ENCODE data around the gene TRPC3.

The TRPC3 gene

GRCh38 chr4:121898150-121898549 lies 53.7 kb downstream of the TRPC3 start:
- Histone ChIP-seq H3K4ac (ENCODE audit: low read depth in 1 of 2, low read length in 2 of 2) (no peak overlapping the region), H3K23ac (ENCODE audit: low read length in 2 of 2) (no peak overlapping the region), H3K14ac (ENCODE audit: low read length in 2 of 2) (no peak overlapping the region), H2AFZ (ENCODE audit: low read depth, low read length) (no peak overlapping the region), H3K18ac (ENCODE audit: low read depth in 1 of 2, low read length in 2 of 2) (no peak overlapping the region), H4K91ac (ENCODE audit: low read length) (no peak overlapping the region), H3K9me3 (ENCODE audit: control insufficient read depth, low read length) (no peaks in the 10 kb centered on the region), H3K27ac (ENCODE audit: low read length, poor library complexity, severe bottlenecking) (no peak overlapping the region), H3K36me3 (ENCODE audit: control insufficient read depth in 1 of 2, insufficient read depth in 2 of 2, low read depth in 1 of 2, low read length in 2 of 2) (no peaks in the 10 kb centered on the region), H4K8ac (ENCODE audit: low read length) (no peak overlapping the region), H2BK120ac (ENCODE audit: low read depth, low read length) (no peak overlapping the region), H3K4me3 (ENCODE audit: insufficient read depth in 1 of 2, low read depth in 1 of 2, low read length in 2 of 2) (no peak overlapping the region), H2AK5ac (ENCODE audit: low read length, severe bottlenecking) (no peak overlapping the region), H3K9ac (ENCODE audit: low read length) (no peak overlapping the region), H3K4me2 (ENCODE audit: low read length, poor library complexity, severe bottlenecking) (no peak overlapping the region), H3K79me1 (replicated peaks; ENCODE audit: low read length, poor library complexity, severe bottlenecking) (no peaks in the 10 kb centered on the region), H2BK12ac (ENCODE audit: low read length in 2 of 2) (no peak overlapping the region), H3K27me3 (ENCODE audit: control insufficient read depth in 1 of 2, insufficient read depth in 1 of 2, low read length in 2 of 2) (no peaks in the 10 kb centered on the region), H2BK5ac (ENCODE audit: low read depth, low read length, poor library complexity, severe bottlenecking) (no peak overlapping the region), H2BK15ac (ENCODE audit: low read depth, poor library complexity, severe bottlenecking) (no peak overlapping the region), H3K4me1 (ENCODE audit: control insufficient read depth, insufficient read depth, low read depth, low read length) (no peaks in the 10 kb centered on the region)
- WGBS: 63% methylated on average over 6 of the region's 6 CpGs
- no peak for DNase-seq

DNA sequence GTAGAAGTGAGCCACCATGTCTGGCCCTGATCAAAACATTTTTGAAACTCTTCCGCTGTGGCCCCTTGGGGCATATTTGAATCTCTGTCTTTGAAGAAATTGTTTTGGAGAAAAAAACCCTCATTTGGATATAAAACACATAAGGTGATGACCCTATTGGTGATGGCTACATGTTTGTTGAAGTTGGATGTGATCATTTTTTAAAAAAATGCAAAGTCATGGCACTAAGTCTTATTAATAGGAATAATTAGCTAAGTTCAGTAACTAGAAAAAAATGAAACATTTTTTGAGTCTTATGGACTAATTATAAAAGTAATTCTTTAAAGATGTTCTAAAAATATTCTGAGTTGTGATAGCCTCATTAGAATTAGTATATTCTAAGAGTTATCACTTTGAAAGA lies 63.7 kb downstream of the TRPC3 start:
- Histone ChIP-seq H3K79me1 (replicated peaks; ENCODE audit: low read length, poor library complexity, severe bottlenecking) (no peaks in the 10 kb centered on the region), H3K4me2 (ENCODE audit: low read length, poor library complexity, severe bottlenecking) (no peak overlapping the region), H3K27ac (ENCODE audit: low read length, poor library complexity, severe bottlenecking) (no peak overlapping the region), H2AK5ac (ENCODE audit: low read length, severe bottlenecking) (no peak overlapping the region), H4K8ac (ENCODE audit: low read length) (no peak overlapping the region), H2BK5ac (ENCODE audit: low read depth, low read length, poor library complexity, severe bottlenecking) (no peak overlapping the region), H3K14ac (ENCODE audit: low read length in 2 of 2) (no peak overlapping the region), H3K18ac (ENCODE audit: low read depth in 1 of 2, low read length in 2 of 2) (no peak overlapping the region), H2BK12ac (ENCODE audit: low read length in 2 of 2) (no peak overlapping the region), H3K23ac (ENCODE audit: low read length in 2 of 2) (no peak overlapping the region), H4K91ac (ENCODE audit: low read length) (no peak overlapping the region), H2BK120ac (ENCODE audit: low read depth, low read length) (no peak overlapping the region), H3K4me1 (ENCODE audit: control insufficient read depth, insufficient read depth, low read depth, low read length) (no peaks in the 10 kb centered on the region), H3K4me3 (ENCODE audit: insufficient read depth in 1 of 2, low read depth in 1 of 2, low read length in 2 of 2) (no peak overlapping the region), H3K27me3 (ENCODE audit: control insufficient read depth in 1 of 2, insufficient read depth in 1 of 2, low read length in 2 of 2) (no peaks in the 10 kb centered on the region), H3K36me3 (ENCODE audit: control insufficient read depth in 1 of 2, insufficient read depth in 2 of 2, low read depth in 1 of 2, low read length in 2 of 2) (no peaks in the 10 kb centered on the region), H2AFZ (ENCODE audit: low read depth, low read length) (no peak overlapping the region), H2BK15ac (ENCODE audit: low read depth, poor library complexity, severe bottlenecking) (no peak overlapping the region), H3K9me3 (ENCODE audit: control insufficient read depth, low read length) (no peaks in the 10 kb centered on the region), H3K4ac (ENCODE audit: low read depth in 1 of 2, low read length in 2 of 2) (no peak overlapping the region), H3K9ac (ENCODE audit: low read length) (no peak overlapping the region)
- DNase-seq: no peak
- whole genome bisulfite sequencing: 100% methylated on average over 1 of the region's 1 CpG

DNA sequence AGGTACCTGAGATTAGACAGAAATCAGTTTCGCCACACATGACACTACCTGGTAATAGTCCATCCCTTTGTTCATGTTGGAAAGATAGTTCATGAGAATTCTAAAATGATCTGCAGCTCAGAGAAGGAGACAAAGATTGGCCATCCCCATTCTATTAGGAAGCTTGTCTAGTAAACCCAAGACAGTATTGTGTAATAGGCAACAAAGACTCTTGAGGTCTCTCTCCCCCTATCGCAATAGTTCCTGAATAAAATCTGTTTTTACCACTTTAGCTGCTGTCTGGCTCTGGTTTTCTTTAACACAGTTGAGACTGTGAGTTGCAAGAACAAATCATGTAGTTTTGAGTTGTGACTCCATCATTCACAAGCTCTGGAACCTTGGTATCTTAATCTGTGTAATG lies 66.7 kb downstream of the TRPC3 start:
- Histone ChIP-seq H3K4me1 (ENCODE audit: control insufficient read depth, insufficient read depth, low read depth, low read length) (no peaks in the 10 kb centered on the region), H3K23ac (ENCODE audit: low read length in 2 of 2) (no peak overlapping the region), H3K4ac (ENCODE audit: low read depth in 1 of 2, low read length in 2 of 2) (no peak overlapping the region), H3K4me3 (ENCODE audit: insufficient read depth in 1 of 2, low read depth in 1 of 2, low read length in 2 of 2) (no peak overlapping the region), H2BK12ac (ENCODE audit: low read length in 2 of 2) (no peak overlapping the region), H2BK5ac (ENCODE audit: low read depth, low read length, poor library complexity, severe bottlenecking) (no peak overlapping the region), H2AFZ (ENCODE audit: low read depth, low read length) (no peak overlapping the region), H3K4me2 (ENCODE audit: low read length, poor library complexity, severe bottlenecking) (no peak overlapping the region), H3K9ac (ENCODE audit: low read length) (no peak overlapping the region), H4K8ac (ENCODE audit: low read length) (no peak overlapping the region), H3K14ac (ENCODE audit: low read length in 2 of 2) (no peak overlapping the region), H3K79me1 (replicated peaks; ENCODE audit: low read length, poor library complexity, severe bottlenecking) (no peaks in the 10 kb centered on the region), H3K36me3 (ENCODE audit: control insufficient read depth in 1 of 2, insufficient read depth in 2 of 2, low read depth in 1 of 2, low read length in 2 of 2) (no peaks in the 10 kb centered on the region), H3K18ac (ENCODE audit: low read depth in 1 of 2, low read length in 2 of 2) (no peak overlapping the region), H4K91ac (ENCODE audit: low read length) (no peak overlapping the region), H3K27me3 (ENCODE audit: control insufficient read depth in 1 of 2, insufficient read depth in 1 of 2, low read length in 2 of 2) (no peaks in the 10 kb centered on the region), H3K27ac (ENCODE audit: low read length, poor library complexity, severe bottlenecking) (no peak overlapping the region), H2AK5ac (ENCODE audit: low read length, severe bottlenecking) (no peak overlapping the region), H2BK120ac (ENCODE audit: low read depth, low read length) (no peak overlapping the region), H3K9me3 (ENCODE audit: control insufficient read depth, low read length) (no peaks in the 10 kb centered on the region), H2BK15ac (ENCODE audit: low read depth, poor library complexity, severe bottlenecking) (no peak overlapping the region)
- DNase-seq: no peak
- WGBS: 100% methylated on average over 1 of the region's 2 CpGs

- Histone ChIP-seq H2AK5ac (ENCODE audit: low read length, severe bottlenecking) (no peak overlapping the region), H2BK15ac (ENCODE audit: low read depth, poor library complexity, severe bottlenecking) (no peak overlapping the region), H3K23ac (ENCODE audit: low read length in 2 of 2) (no peak overlapping the region), H3K4ac (ENCODE audit: low read depth in 1 of 2, low read length in 2 of 2) (no peak overlapping the region), H2BK12ac (ENCODE audit: low read length in 2 of 2) (no peak overlapping the region), H3K79me1 (replicated peaks; ENCODE audit: low read length, poor library complexity, severe bottlenecking) (no peaks in the 10 kb centered on the region), H4K8ac (ENCODE audit: low read length) (no peak overlapping the region), H3K14ac (ENCODE audit: low read length in 2 of 2) (no peak overlapping the region), H3K27me3 (ENCODE audit: control insufficient read depth in 1 of 2, insufficient read depth in 1 of 2, low read length in 2 of 2) (no peaks in the 10 kb centered on the region), H3K9ac (ENCODE audit: low read length) (no peak overlapping the region), H3K4me3 (ENCODE audit: insufficient read depth in 1 of 2, low read depth in 1 of 2, low read length in 2 of 2) (no peak overlapping the region), H3K9me3 (ENCODE audit: control insufficient read depth, low read length) (no peaks in the 10 kb centered on the region), H3K18ac (ENCODE audit: low read depth in 1 of 2, low read length in 2 of 2) (no peak overlapping the region), H3K4me2 (ENCODE audit: low read length, poor library complexity, severe bottlenecking) (no peak overlapping the region), H2BK120ac (ENCODE audit: low read depth, low read length) (no peak overlapping the region), H2AFZ (ENCODE audit: low read depth, low read length) (no peak overlapping the region), H3K27ac (ENCODE audit: low read length, poor library complexity, severe bottlenecking) (no peak overlapping the region), H3K36me3 (ENCODE audit: control insufficient read depth in 1 of 2, insufficient read depth in 2 of 2, low read depth in 1 of 2, low read length in 2 of 2) (no peaks in the 10 kb centered on the region), H4K91ac (ENCODE audit: low read length) (no peak overlapping the region), H2BK5ac (ENCODE audit: low read depth, low read length, poor library complexity, severe bottlenecking) (no peak overlapping the region), H3K4me1 (ENCODE audit: control insufficient read depth, insufficient read depth, low read depth, low read length) (no peaks in the 10 kb centered on the region)
- DNase-seq: no peak
- 69% methylated on average over 1 of the region's 3 CpGs for WGBS
Observed at GRCh38 chr4:121881158-121881557, 70.7 kb downstream of the TRPC3 start.

Measured in mesenchymal stem cell (in vitro differentiated cells and primary cell).